ENCODE measurements around the gene HLA-DMB.

GRCh38 chr6:32983964-32984621 is 43.3 kb upstream of the HLA-DMB start:
- TF ChIP-seq POLR2A (IDR thresholded peaks at IDR 0.05) (no peak), POLR2AphosphoS5 (IDR thresholded peaks at IDR 0.05) (no peak)
- TF ChIP-seq, protein P1, sequence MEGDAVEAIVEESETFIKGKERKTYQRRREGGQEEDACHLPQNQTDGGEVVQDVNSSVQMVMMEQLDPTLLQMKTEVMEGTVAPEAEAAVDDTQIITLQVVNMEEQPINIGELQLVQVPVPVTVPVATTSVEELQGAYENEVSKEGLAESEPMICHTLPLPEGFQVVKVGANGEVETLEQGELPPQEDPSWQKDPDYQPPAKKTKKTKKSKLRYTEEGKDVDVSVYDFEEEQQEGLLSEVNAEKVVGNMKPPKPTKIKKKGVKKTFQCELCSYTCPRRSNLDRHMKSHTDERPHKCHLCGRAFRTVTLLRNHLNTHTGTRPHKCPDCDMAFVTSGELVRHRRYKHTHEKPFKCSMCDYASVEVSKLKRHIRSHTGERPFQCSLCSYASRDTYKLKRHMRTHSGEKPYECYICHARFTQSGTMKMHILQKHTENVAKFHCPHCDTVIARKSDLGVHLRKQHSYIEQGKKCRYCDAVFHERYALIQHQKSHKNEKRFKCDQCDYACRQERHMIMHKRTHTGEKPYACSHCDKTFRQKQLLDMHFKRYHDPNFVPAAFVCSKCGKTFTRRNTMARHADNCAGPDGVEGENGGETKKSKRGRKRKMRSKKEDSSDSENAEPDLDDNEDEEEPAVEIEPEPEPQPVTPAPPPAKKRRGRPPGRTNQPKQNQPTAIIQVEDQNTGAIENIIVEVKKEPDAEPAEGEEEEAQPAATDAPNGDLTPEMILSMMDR (IDR thresholded peaks at IDR 0.05), result no peak
